ENCODE measurements around the gene CDCA7.

DNA sequence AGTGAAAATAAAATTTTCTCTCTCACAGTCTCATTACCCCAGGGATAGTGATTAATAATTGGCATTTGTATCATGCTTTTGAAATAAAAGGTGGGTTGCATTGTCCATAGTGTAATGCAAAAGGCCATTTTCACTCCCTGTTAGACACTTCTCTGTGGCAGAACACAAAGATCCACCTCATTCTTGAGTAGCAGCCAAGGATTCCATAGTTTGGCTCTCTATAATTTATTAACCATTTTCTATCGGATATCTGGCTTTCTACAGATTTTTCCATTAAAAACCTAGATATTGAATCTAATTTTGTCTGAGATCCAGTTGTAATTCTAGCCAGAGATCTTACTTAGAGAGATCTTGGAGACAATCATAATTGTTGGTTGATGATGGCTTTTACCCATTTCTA, 39.0 kb downstream of the CDCA7 start:
- no peak for TF ChIP-seq EZH2 (IDR thresholded peaks at IDR 0.05; ENCODE audit: borderline replicate concordance, insufficient read depth, low read length, poor library complexity, severe bottlenecking)
- TF ChIP-seq EP300 (conservative IDR thresholded peaks at IDR 0.05; ENCODE audit: poor library complexity, severe bottlenecking): no peak
- TF ChIP-seq, protein P1, sequence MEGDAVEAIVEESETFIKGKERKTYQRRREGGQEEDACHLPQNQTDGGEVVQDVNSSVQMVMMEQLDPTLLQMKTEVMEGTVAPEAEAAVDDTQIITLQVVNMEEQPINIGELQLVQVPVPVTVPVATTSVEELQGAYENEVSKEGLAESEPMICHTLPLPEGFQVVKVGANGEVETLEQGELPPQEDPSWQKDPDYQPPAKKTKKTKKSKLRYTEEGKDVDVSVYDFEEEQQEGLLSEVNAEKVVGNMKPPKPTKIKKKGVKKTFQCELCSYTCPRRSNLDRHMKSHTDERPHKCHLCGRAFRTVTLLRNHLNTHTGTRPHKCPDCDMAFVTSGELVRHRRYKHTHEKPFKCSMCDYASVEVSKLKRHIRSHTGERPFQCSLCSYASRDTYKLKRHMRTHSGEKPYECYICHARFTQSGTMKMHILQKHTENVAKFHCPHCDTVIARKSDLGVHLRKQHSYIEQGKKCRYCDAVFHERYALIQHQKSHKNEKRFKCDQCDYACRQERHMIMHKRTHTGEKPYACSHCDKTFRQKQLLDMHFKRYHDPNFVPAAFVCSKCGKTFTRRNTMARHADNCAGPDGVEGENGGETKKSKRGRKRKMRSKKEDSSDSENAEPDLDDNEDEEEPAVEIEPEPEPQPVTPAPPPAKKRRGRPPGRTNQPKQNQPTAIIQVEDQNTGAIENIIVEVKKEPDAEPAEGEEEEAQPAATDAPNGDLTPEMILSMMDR (IDR thresholded peaks at IDR 0.05; ENCODE audit: poor library complexity, severe bottlenecking): no peak
- TF ChIP-seq SMC3 (conservative IDR thresholded peaks at IDR 0.05; ENCODE audit: poor library complexity): no peak
- no peak for TF ChIP-seq POLR2AphosphoS5 (IDR thresholded peaks at IDR 0.05)
- TF ChIP-seq, protein P2, sequence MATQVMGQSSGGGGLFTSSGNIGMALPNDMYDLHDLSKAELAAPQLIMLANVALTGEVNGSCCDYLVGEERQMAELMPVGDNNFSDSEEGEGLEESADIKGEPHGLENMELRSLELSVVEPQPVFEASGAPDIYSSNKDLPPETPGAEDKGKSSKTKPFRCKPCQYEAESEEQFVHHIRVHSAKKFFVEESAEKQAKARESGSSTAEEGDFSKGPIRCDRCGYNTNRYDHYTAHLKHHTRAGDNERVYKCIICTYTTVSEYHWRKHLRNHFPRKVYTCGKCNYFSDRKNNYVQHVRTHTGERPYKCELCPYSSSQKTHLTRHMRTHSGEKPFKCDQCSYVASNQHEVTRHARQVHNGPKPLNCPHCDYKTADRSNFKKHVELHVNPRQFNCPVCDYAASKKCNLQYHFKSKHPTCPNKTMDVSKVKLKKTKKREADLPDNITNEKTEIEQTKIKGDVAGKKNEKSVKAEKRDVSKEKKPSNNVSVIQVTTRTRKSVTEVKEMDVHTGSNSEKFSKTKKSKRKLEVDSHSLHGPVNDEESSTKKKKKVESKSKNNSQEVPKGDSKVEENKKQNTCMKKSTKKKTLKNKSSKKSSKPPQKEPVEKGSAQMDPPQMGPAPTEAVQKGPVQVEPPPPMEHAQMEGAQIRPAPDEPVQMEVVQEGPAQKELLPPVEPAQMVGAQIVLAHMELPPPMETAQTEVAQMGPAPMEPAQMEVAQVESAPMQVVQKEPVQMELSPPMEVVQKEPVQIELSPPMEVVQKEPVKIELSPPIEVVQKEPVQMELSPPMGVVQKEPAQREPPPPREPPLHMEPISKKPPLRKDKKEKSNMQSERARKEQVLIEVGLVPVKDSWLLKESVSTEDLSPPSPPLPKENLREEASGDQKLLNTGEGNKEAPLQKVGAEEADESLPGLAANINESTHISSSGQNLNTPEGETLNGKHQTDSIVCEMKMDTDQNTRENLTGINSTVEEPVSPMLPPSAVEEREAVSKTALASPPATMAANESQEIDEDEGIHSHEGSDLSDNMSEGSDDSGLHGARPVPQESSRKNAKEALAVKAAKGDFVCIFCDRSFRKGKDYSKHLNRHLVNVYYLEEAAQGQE (IDR thresholded peaks at IDR 0.05; ENCODE audit: borderline replicate concordance): no peak
- TF ChIP-seq RAD21 (conservative IDR thresholded peaks at IDR 0.05): no peak
- no peak for TF ChIP-seq TAF1 (IDR thresholded peaks at IDR 0.05; ENCODE audit: low read depth)
